GM03348 (cell line): Measurements from ENCODE around the gene BCOR.

ENCODE experiments used
- DNase-seq: peaks from one replicate; pipeline ENCODE4 v3.0.0; 2012; ENCODE audit warnings: low spot score

BCOR gene

GRCh38 chrX:40084471-40085101, 13.2 kb downstream of the BCOR start:
- no peak for DNase-seq

GRCh38 chrX:40083979-40084359, 13.8 kb downstream of the BCOR start:
- no peak for DNase-seq

- DNase-seq: no peak
Measured at GRCh38 chrX:40083120-40083978, 14.4 kb downstream of the BCOR start.

DNA sequence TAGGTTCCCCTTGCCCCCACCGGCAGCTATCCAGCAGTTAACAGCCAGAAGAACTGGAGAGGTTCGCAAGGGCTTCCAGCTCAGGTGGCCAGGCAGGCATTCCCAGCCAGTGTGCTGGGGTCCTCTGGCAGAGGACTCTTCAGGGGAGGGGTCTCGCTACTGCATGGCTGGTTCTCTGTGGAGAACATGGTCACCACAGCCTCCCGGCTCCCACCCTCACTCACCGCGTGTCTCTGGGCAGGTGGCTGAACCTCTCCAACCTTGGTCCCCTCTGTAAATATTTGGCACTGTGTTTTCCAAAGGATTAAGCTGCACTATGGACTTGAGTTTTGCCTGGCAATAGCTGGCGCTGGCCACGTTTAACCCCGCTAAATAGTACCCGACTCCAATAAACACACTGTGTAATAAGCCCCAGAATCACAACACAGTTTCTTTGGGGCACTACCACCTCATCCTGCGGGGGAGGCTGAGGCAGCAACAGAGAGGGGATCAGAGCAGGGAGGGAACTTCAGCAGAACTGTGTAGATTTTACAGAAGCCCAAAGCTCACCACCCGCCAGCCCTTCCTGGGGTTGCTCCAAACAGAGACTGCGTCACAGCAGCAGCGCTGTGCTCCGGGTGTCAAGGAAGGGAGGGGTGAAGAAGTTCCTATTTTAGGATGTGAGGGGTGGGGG, 15.2 kb downstream of the BCOR start:
- no peak for DNase-seq

GRCh38 chrX:40081679-40082068, 16.1 kb downstream of the BCOR start:
- DNase-seq: no peak

GRCh38 chrX:40080894-40081678, 16.7 kb downstream of the BCOR start:
- no peak for DNase-seq

- DNase-seq: no peak
Measured at GRCh38 chrX:40079572-40079971, 18.2 kb downstream of the BCOR start.

GRCh38 chrX:40078489-40079227, 19.1 kb downstream of the BCOR start:
- no peak for DNase-seq

DNA sequence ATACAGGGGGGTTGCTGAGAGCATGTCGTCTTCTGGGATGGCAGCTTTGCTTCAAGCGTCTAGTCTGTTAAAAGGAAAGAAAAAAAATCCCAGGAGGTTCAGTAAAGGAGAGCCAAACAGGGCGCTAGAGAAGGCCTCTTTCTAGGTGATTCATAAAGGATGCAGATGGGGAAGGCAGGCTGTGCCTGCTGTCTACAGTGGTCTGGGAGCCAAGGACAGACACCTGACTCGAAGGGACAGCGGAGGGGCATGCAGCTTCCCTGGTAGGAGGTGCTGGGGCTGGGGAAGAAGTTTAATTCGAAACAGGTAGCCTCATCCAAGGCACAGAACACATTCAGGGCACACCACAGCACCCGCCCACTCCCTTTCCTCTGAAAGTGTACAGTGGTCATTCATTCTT, 19.9 kb downstream of the BCOR start:
- DNase-seq: no peak

DNA sequence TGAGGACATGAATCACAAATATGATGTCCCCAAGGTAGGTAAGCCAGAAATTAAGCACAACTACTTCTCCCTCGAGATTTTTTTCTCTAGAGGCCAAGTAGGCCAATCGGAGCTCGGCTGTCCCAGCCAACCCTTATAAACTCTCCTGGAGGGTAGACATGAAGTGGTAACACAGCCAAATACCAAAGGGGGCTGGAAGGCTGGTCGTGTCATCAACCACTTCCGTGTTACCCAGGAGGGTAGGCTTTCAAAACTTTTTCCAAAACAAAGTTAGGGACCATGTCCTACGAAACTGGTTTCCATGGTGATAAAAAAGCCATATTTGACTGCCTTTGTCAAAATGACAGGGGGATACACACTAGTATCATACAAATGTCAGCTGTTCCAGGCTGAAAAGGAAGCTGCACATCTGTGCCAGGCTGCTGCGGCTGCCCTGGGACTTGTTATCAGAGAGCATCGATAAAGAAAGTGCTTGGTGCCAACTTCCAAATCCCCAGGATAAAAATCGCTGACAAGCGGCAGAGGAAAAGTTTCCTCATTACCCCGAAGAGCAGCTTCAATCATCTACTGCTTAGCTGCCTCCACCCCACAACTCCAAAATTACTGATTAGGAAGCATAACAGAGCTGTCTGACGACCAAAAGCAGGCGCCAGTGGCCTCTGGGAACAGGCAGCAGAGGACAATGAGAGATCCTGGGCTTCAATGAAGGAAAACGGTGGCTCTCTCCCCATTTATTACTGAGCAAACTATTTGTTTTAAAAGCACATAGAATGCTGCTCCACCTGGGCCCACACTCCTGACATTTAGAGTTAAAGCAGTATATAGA, 20.8 kb downstream of the BCOR start:
- DNase-seq: no peak

DNA sequence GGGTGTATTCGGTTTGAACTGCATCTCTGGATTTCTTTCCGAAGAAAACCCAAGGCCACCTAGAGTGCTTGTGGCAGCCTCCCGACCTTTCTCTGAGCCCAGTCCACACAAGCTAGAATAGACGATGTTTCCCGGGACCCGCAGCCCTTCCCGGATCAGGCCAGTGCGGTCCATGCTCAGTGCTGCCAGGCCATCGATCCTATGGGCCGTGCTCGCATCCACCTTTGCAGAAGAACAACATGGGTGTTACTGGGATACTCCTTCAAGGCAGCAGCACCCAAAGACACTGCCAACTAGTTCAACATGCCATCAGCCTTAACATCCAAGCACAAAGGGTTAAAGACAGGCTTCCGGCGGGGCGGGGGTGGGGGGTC, 22.8 kb downstream of the BCOR start:
- no peak for DNase-seq

GRCh38 chrX:40074080-40074958, 23.4 kb downstream of the BCOR start:
- no peak for DNase-seq

GRCh38 chrX:40073439-40074054, 24.2 kb downstream of the BCOR start:
- DNase-seq: no peak

DNA sequence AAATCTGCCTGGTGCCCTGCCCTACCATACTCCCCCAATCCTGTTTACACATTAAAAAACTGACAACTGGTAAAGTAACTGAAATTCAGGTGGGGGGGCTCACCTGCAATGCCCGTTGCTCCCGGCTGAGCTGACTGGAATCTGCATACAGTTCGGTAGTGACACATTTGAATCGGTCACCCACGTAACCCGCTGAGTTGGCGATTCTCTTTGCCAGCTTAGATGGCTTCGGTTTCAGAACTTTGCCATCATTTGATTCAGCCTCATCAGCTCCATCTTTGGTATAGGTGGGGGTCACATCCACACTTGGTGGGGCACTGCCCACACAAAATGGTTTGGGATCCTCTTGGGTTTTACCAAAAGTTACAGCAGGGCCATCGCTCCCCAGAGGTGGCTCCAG, 25.5 kb downstream of the BCOR start:
- DNase-seq: no peak

DNA sequence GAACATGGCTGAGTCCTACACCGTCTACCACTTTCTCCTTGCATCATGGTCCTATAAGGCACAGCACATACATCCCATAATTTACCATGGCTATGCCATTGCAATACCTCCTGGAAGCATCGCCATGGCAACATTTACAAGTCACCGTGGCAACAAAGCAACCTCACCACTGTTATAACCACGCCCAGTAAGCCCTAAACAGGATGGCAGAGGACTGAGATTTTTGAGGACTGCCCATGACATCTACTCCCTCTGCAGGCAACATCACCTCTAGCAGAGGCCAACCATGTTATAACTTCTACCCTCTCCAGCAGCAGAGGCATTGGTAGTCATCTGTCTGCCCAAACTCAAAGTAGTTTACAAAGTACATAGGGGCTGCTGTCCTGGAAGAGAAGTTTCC, 29.7 kb downstream of the BCOR start:
- DNase-seq: no peak

- DNase-seq: no peak
Measured at GRCh38 chrX:40066700-40067099, 31.1 kb downstream of the BCOR start.

DNA sequence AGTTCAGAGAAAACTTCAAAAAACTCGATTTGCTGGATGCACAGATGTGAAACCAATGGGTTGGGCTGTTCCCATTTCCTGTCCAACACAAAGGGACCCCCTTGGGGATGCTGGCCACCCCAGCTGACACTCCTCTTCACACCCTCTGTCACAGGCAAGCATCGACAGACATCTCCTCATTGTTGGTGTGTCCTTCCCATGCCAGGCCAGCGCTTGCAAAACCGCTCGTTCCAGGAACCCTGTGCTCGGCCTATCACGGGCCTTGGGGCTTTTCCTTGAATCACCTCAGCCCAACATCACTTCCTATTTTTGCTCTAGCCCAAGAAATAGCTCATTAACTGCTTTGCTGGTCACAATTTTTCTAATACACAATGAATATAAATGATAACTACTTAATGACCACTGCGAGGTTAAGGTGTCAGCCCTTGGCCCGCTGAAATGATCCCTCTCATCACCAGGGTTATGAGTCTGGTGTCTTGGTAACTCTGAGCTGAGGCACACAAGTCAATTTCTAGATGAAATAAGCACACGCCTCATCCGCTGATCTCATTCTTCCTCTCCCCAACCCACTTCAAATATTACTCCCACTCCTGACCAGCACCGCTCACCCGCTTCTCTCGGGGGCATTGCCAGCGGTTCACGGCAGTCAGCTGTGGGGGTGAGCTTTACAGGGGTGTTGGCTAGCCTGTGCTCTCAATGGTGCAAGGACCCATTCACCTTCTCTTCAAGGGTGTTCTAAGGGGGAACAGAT, 32.3 kb downstream of the BCOR start:
- no peak for DNase-seq

DNA sequence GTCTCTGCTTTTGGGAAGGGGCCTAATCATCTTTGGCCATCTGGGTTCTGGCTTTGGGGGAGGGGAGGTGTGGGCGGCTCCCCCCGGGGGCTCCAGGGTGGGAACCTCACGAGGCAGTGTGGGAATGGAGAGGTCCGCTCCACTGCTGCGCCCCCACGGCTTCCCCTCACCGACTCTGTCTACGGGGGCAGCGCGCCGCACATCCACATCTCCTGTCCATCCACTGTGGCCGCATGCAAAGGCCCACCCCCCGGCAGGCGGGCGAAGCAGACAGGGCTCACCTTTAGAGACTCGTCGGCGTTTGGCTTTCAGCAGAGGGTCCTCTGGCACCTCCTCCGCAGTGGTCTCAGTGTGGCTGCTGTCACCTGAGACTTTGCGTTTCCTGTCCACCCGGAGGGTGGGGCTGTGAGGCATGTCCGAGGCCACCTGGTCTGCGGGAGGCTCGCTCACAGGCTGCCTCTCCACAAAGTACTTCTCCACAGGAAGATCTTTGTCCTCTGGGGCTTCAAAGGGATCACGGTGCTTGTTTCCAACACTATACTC, 33.6 kb downstream of the BCOR start:
- DNase-seq: no peak
